K562 (cell line): ENCODE measurements around the gene FAM168B. TPM values are rescaled to one million over a fixed set of nuclear protein-coding genes. Genes with fewer than 3 reads are reported as not detected.

Source experiments
- ATAC-seq: fragments of 200-7000 bp; cut with Tn5 transposase; 3 replicates; pipeline ENCODE4 v1.9.1; 2020; ENCODE audit warnings: moderate library complexity
- BruUV-seq: library from RNA; stranded (reverse); fragments of 400-500 nt; replicated peaks from 2 replicates; lab custom pipeline; 2021; lab: Mats Ljungman, UMichigan
- CTCF ChIA-PET: fragments of 300-600 bp; formaldehyde crosslinking; extraction: SDS; loops from one replicate; lab custom pipeline; 2021; ENCODE audit warnings: low intra/inter-chr PET ratio; lab: Yijun Ruan, JAX
- POLR2A ChIA-PET: fragments of 300-600, 350-650 bp; sonication (Branson Sonifier 250); formaldehyde crosslinking; extraction: SDS; loops from one replicate; lab custom pipeline; 2021; ENCODE audit warnings: antibody characterized with exemption, inconsistent platforms; lab: Yijun Ruan, JAX
- DNase-seq, 4 experiments: peaks; one replicate each; pipeline versions ENCODE4 v3.0.0 to v3.0.0-alpha.2; 2011 to 2018; ENCODE audit warnings: low spot score in 3 of 4, mixed read lengths in 3 of 4; ENCODE audit errors: extremely low read depth in 1 of 4
- FAIRE-seq: peaks from 2 replicates; lab custom pipeline; 2011; peaks lifted over from hg19 to GRCh38; lab: Jason Lieb, UNC
- H2AFZ ChIP-seq: 2 replicates; pipeline ENCODE4 v1.6.0; 2011; ENCODE audit warnings: low read depth, low read length, control low read depth, inconsistent platforms
- H3K27ac ChIP-seq: fragments of 200-600 bp; 3 replicates; pipeline ENCODE4 v1.8.0; 2011; ENCODE audit warnings: low read depth, mild to moderate bottlenecking, control low read depth, inconsistent platforms, low read length, moderate library complexity, mixed read lengths; ENCODE audit errors: extremely low read depth
- H3K27me3 ChIP-seq, 2 experiments: fragments of 300-600 bp in 1 of 2; 2 replicates in 1 of 2; 3 replicates in 1 of 2; pipeline versions ENCODE4 v1.6.0 to v1.8.0; 2011; ENCODE audit warnings: inconsistent platforms in 2 of 2, low read length in 2 of 2, mild to moderate bottlenecking in 1 of 2, mixed read lengths in 1 of 2, moderate library complexity in 1 of 2; ENCODE audit not compliant: control insufficient read depth in 2 of 2, insufficient read depth in 2 of 2
- H3K36me3 ChIP-seq: fragments of 300-600 bp; 3 replicates; pipeline ENCODE4 v1.8.0; 2011; ENCODE audit warnings: mild to moderate bottlenecking, low read length, inconsistent platforms; ENCODE audit not compliant: control insufficient read depth, insufficient read depth
- H3K4me1 ChIP-seq, 2 experiments: fragments of 200-600 bp in 1 of 2; replicated peaks in 1 of 2; 2 replicates in 1 of 2; 3 replicates in 1 of 2; pipeline versions ENCODE4 v1.5.1 to v1.8.0; 2011; ENCODE audit warnings: inconsistent platforms in 2 of 2, low read length in 2 of 2, mild to moderate bottlenecking in 1 of 2, mixed read lengths in 1 of 2, moderate library complexity in 1 of 2; ENCODE audit not compliant: control insufficient read depth in 2 of 2, insufficient read depth in 2 of 2
- H3K4me2 ChIP-seq: 2 replicates; pipeline ENCODE4 v1.6.1; 2011; ENCODE audit warnings: low read length, control low read depth, inconsistent platforms, mixed read lengths; ENCODE audit not compliant: insufficient read depth
- H3K4me3 ChIP-seq: fragments of 200-600 bp; sonication (generic), shearing (Covaris generic); 2 replicates; pipeline ENCODE4 v1.5.1; 2016; ENCODE audit warnings: control low read depth, inconsistent platforms
- H3K79me2 ChIP-seq: fragments of 200-600 bp; 3 replicates; pipeline ENCODE4 v1.8.0; 2011; ENCODE audit warnings: low read length, inconsistent platforms; ENCODE audit not compliant: control insufficient read depth, insufficient read depth
- H3K9ac ChIP-seq, 2 experiments: 2 replicates each; pipeline versions ENCODE4 v1.6.0 to v1.6.1; 2011; ENCODE audit warnings: low read depth in 2 of 2, low read length in 2 of 2, control low read depth in 1 of 2, inconsistent platforms in 1 of 2, mild to moderate bottlenecking in 1 of 2, mixed read lengths in 1 of 2; ENCODE audit not compliant: insufficient read depth in 1 of 2
- H3K9me1 ChIP-seq: one replicate; pipeline ENCODE4 v1.6.0; 2011; ENCODE audit warnings: inconsistent platforms, mild to moderate bottlenecking, low read length, moderate library complexity; ENCODE audit not compliant: control insufficient read depth, insufficient read depth
- H3K9me3 ChIP-seq: replicated peaks from 2 replicates; pipeline ENCODE4 v1.5.1; 2011; ENCODE audit warnings: low read depth, low read length, inconsistent platforms; ENCODE audit not compliant: control insufficient read depth, insufficient read depth
- H4K20me1 ChIP-seq: replicated peaks from 2 replicates; pipeline ENCODE4 v1.6.1; 2011; ENCODE audit warnings: low read length, inconsistent platforms, mixed read lengths; ENCODE audit not compliant: control insufficient read depth, insufficient read depth
- AFF4 ChIP-seq: sonication (generic); formaldehyde crosslinking; IDR thresholded peaks from 2 replicates; pipeline ENCODE4 v1.8.0; 2023; ENCODE audit warnings: mild to moderate bottlenecking, missing genetic modification reagents
- ARHGAP35 ChIP-seq: fragments of 450-650 bp; IDR thresholded peaks from 2 replicates; pipeline ENCODE4 v1.6.1; 2018; ENCODE audit not compliant: partially characterized antibody
- CAMTA2 ChIP-seq: fragments of 250-450 bp; sonication (Bioruptor Pico); conservative IDR thresholded peaks from 2 replicates; pipeline ENCODE4 v1.5.1; 2022
- CBX8 ChIP-seq: fragments of 200-600 bp; sonication (generic); IDR thresholded peaks from 2 replicates; pipeline ENCODE4 v1.6.1; 2012; ENCODE audit warnings: borderline replicate concordance, mixed run types, low read depth, mild to moderate bottlenecking, moderate library complexity, mixed read lengths, low read length, control low read depth, inconsistent platforms; ENCODE audit not compliant: poor library complexity, severe bottlenecking; ENCODE audit errors: extremely low read depth
- CREM ChIP-seq: IDR thresholded peaks from 2 replicates; pipeline ENCODE4 v1.6.1; 2014; ENCODE audit warnings: antibody characterized with exemption, low read depth
- DACH1 ChIP-seq: fragments of 450-650 bp; IDR thresholded peaks from 2 replicates; pipeline ENCODE4 v1.6.1; 2018; ENCODE audit not compliant: partially characterized antibody
- GATAD2B ChIP-seq: fragments of 450-650 bp; IDR thresholded peaks from 2 replicates; pipeline ENCODE4 v1.6.1; 2017; ENCODE audit warnings: mild to moderate bottlenecking, borderline replicate concordance
- POLR2G ChIP-seq: fragments of 200-400 bp; formaldehyde crosslinking; IDR thresholded peaks from 2 replicates; pipeline ENCODE4 v1.6.1; 2017; ENCODE audit warnings: low read depth, mild to moderate bottlenecking, antibody characterized with exemption, low read length, moderate library complexity
- RBM22 ChIP-seq: fragments of 200-400 bp; formaldehyde crosslinking; IDR thresholded peaks from 2 replicates; pipeline ENCODE4 v1.6.1; 2018; ENCODE audit warnings: low read length, low read depth; ENCODE audit not compliant: poor library complexity, severe bottlenecking
- YBX1 ChIP-seq: fragments of 450-650 bp; IDR thresholded peaks from 2 replicates; pipeline ENCODE4 v1.7.1; 2016; ENCODE audit warnings: mild to moderate bottlenecking
- WGBS: fragments of 100-300 bp; shearing (Covaris generic); methylation state at CpG from one replicate; pipeline ENCODE4 v1.1.6; 2016; ENCODE audit warnings: low coverage, mixed read lengths; ENCODE audit not compliant: insufficient coverage; ENCODE audit errors: missing lambda C conversion rate; 5-methylcytosine and 5-hydroxymethylcytosine counted together
- in situ Hi-C: fragments of 300-500 bp; cut with MboI; formaldehyde crosslinking; loops from 4 replicates; pipeline ENCODE4 v1.15.0; 2018; ENCODE audit warnings: inconsistent platforms, mixed read lengths
- intact Hi-C: fragments of 100-400 bp; cut with micrococcal nuclease; formaldehyde crosslinking; loops from 2 replicates; pipeline ENCODE4 v1.14.2; 2022
- polyA plus RNA-seq, 8 experiments: library from polyadenylated mRNA; depleted of rRNA in 4 of 8; stranded (reverse) in 5 of 8; unstranded in 3 of 8; fragments of >200 nt; fragmentation: Nextera tagmentation in 2 of 8; fragmentation: Illumina TruSeq in 1 of 8; extraction: Ambion mirVana in 2 of 8; extraction: Trizol in 1 of 8; gene quantifications; 2 replicates each; pipeline versions ENCODE4 v1.2.1 to v1.2.3, GENCODE V29; 2011 to 2014; ENCODE audit warnings: inconsistent platforms in 1 of 8, missing spikeins in 1 of 8
- total RNA-seq, 7 experiments: library from RNA; depleted of rRNA in 6 of 7; stranded (reverse); fragments of >200 nt in 6 of 7; fragmentation: Illumina TruSeq in 2 of 7; extraction: Trizol in 2 of 7; gene quantifications; 2 replicates each; pipeline versions ENCODE4 v1.2.1 to v1.2.3, GENCODE V29; 2011 to 2021; ENCODE audit warnings: low replicate concordance in 1 of 7

FAM168B gene
- total and polyA plus RNA-seq, 9 of the 15 experiments (the other 6 are each of a cell fraction or from before 2014, with no cell fraction given) = 3.3 to 76.0 (median 46.1) TPM

GRCh38 chr2:131046028-131046917 is 47.0 kb downstream of the FAM168B start:
- in situ Hi-C loops (no loop called here), intact Hi-C loops (no loop called here)
- BruUV-seq = no TSS peak
- ChIA-PET POLR2A (interaction anchor here (0.6 to 1.9 kb wide), 3 partner anchors 20 to 873 kb away, joined by 3 to 4 read pairs (median 3); no protein-coding TSS in a partner anchor), CTCF (no interaction called here)
- peaks cover 11% of the 10 kb centered on the region for H4K20me1 ChIP-seq
- 86% methylated on average over 26 of the region's 32 CpGs for WGBS
- ATAC-seq = no peak
- H3K9me3 ChIP-seq = no peaks in the 10 kb centered on the region
- H2AFZ ChIP-seq = no peak overlapping the region
- peaks cover 47% of the 10 kb centered on the region for H3K36me3 ChIP-seq
- peaks cover 4% of the 10 kb centered on the region for H3K9me1 ChIP-seq
- no peak overlapping the region; a peak in 1 of 4 replicates for H3K9ac ChIP-seq
- H3K4me2 ChIP-seq = no peak overlapping the region
- H3K27ac ChIP-seq = no peak overlapping the region
- DNase-seq = no peak
- no peaks in the 10 kb centered on the region for H3K27me3 ChIP-seq
- H3K79me2 ChIP-seq = no peaks in the 10 kb centered on the region
- no peak for FAIRE-seq
- no peak overlapping the region for H3K4me3 ChIP-seq
- peaks cover 0 to 18% of the 10 kb centered on the region in 2 experiments; a peak in 1 of 5 replicates for H3K4me1 ChIP-seq
- TF ChIP-seq CBX8 = no peak
- TF ChIP-seq POLR2G = peak; percentile 77
- TF ChIP-seq CREM = no peak
- TF ChIP-seq AFF4 (CRISPR knock-in tag) = no peak
- TF ChIP-seq RBM22 = peak; percentile 48
- TF ChIP-seq DACH1 = no peak
- no peak for TF ChIP-seq GATAD2B
- TF ChIP-seq YBX1 = no peak
- no peak for TF ChIP-seq ARHGAP35
- no peak for TF ChIP-seq CAMTA2 (CRISPR knock-in tag)
